ENCODE measurements around the gene TMEM125.

Gene TMEM125

GRCh38 chr1:43247256-43247921, 22.4 kb upstream of the TMEM125 start:
- DNase-seq (ENCODE audit: low spot score) = no peak

DNA sequence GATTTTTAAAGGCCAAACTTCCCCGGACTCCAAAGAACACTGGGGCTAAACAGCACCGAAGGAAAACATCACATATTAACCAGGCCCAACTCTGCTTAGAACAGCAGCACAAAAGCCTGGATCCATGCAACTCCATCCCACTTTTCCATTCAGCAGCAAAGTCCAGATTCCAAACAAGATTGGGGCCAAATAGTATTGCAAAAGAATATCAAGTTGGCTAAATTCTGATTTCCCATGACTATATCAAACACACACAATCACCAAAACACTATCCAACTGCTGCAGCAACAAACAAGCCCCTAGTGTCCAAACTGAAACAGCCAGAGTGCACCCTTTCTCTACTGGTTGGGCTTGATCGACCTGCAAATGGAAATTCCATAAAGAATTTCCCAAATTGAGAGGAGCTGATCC, 19.4 kb upstream of the TMEM125 start:
- DNase-seq (ENCODE audit: low spot score) = no peak

- no peak for DNase-seq (ENCODE audit: low spot score)
Measured at GRCh38 chr1:43251024-43251423, 18.8 kb upstream of the TMEM125 start.

- no peak for DNase-seq (ENCODE audit: low spot score)
Measured at GRCh38 chr1:43252225-43252624, 17.6 kb upstream of the TMEM125 start.

GRCh38 chr1:43253173-43253572, 16.6 kb upstream of the TMEM125 start:
- DNase-seq (ENCODE audit: low spot score) = no peak

DNA sequence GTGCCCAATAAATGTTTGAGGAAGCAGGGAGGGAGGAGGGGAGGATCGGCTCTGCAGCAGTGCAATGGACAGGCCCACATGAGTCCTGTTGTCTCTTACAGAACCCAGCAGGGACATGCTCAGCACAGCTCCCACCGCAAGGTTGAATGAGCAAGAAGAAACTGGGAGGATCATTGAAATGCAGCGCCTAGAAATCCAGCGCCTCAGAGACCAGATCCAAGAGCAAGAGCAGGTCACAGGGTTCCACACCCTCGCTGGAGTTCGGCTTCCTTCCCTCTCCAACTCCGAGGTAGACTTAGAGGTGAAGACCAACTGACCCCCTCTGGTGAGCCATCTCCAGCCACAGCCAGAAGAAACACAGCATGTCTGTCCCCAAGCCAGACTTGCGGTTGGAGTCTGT, 15.9 kb upstream of the TMEM125 start:
- no peak for DNase-seq (ENCODE audit: low spot score)

DNA sequence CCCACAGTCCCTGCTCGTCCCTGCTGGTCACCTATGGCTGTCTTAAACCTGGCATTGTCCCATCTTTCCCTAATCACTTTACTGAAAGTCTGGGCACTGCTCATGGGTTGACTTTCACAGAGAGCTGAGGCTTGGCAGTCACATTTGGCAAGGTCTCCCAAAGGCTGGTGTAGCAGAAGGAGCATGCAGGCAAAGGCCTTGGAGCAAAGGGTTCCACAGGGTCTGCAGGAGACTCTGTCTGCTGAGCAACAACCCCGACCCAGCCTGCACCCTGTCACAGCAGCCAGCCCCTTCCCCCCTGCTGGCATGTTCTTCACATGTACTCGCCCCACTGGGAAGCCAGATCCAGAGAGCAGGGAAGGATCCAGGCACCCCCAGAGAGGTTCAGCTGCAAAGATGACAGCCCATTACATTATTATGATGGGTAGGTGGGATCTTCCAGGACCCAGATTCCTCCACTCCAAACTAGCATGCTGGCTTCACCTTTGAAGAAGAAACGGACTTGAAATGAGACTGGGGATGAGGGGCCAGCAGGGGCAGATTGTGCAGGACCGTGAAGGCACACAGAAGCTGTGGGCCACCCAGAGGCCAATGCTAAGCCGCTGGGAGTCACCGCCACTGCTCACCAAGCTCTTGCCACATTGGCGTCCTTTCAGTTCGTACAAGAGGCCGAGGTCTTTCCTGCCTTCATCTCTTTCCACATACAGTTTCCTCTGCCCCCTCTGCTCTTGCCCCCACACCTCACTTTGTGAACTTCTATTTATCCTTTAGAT, 14.2 kb upstream of the TMEM125 start:
- DNase-seq (ENCODE audit: low spot score) = no peak

- DNase-seq (ENCODE audit: low spot score) = no peak
Measured at GRCh38 chr1:43256675-43257570, 12.9 kb upstream of the TMEM125 start.

DNA sequence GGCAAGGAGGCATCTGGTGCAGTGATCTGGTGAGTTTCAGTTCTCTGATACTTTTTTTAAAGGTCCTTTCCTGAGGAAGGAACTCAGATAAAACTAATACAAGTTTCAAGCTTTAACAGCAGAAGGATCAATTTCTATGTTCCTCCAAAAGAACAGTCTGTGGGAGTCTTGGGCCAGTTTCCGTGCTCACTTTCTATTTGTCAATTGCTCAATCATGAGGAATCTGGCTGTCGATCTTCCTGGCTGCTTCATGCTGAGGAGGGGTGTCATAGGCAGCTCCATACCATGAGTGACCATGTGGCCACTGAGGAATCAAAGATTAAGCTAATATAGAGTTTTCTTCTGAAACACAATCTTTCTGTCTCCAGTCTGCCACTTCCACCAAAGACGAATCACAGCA, 11.4 kb upstream of the TMEM125 start:
- no peak for DNase-seq (ENCODE audit: low spot score)

DNA sequence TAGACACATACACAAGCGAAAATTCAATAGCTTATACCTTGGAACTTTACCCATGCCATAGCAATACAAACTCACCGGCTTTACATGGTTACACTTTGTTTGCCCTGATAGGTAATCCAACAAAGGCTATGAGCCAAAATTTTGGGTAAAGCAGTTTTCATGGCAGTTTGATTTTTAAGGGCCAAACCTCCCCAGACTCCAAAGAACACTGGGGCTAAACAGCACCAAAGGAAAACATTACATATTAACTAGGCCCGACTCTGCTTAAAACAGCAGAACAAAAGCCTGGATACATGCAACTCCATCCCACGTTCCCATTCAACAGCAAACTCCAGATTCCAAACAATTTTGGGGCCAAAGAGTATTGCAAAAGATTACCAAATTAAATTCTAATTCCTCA, 4.4 kb upstream of the TMEM125 start:
- no peak for DNase-seq (ENCODE audit: low spot score)

GRCh38 chr1:43266881-43267280, 2.9 kb upstream of the TMEM125 start:
- DNase-seq (ENCODE audit: low spot score) = no peak

- no peak for DNase-seq (ENCODE audit: low spot score)
Measured at GRCh38 chr1:43267291-43267805, 2.4 kb upstream of the TMEM125 start.

GRCh38 chr1:43267818-43268425, 1.9 kb upstream of the TMEM125 start:
- DNase-seq (ENCODE audit: low spot score) = no peak

GRCh38 chr1:43270421-43271095, 775 bp downstream of the TMEM125 start:
- no peak for DNase-seq (ENCODE audit: low spot score)

DNA sequence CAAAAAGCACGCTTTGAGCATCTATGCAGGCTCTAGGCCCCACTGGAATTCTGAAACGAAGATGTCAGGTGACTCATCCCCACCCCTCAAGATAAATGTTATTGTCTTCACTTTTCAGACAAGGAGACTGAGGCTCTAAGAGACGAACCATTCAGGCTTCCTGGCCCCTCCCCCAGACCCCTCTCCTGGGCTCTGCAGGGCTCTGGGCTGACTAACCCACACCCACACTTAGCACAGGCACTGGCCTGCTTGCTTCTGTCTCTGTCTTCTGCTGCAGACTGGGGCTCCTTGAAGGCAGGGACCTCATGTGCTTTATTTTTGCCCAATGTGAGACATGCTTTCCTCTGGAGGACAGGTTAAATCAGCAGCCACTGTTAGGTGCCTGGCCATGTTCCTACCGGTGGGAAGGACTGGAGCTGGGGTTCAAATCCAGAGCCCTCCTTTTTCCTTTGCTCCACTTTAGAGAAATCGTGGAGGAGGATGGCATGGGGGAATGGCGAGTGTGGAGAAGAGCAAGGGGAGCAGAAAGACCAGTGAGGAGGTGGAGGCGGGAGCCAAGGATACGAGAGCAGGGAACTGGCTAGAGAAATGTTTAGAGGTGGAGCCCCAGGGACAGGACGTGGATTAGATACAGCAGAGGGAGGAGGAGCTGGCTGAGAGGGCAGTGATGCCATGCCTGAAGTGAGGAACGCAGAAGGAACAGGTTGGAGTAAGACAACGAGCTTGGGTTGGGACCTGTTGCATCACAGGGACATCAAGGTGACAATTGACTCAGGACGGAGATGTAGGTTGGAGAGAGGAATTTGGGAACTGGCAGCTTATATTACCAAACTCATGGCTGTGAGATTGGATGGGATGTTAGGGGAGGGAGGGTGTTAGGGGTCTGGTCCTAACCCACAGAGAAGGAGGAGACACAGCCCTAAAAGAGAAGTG, 1.7 kb downstream of the TMEM125 start:
- no peak for DNase-seq (ENCODE audit: low spot score)

DNA sequence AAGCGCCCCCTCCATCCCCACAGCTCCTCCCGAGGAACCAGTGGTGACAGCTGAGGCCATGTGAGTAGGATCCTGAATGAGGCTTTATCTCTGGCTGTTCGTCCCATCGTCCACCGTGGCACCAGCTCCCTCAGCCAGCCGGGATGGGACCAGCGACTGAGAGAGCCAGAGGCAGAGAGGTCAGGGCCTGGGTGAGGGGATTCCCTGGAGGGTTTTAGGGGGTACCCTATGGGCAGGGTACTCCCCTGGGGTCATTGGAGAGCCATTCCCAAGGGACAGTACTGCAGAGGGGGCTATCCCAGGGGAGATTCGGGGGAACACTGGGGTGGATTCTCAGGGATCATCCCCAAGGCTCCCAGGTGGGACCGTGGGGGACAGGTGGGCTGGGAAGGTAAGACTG, 2.4 kb downstream of the TMEM125 start:
- DNase-seq (ENCODE audit: low spot score) = no peak

DNA sequence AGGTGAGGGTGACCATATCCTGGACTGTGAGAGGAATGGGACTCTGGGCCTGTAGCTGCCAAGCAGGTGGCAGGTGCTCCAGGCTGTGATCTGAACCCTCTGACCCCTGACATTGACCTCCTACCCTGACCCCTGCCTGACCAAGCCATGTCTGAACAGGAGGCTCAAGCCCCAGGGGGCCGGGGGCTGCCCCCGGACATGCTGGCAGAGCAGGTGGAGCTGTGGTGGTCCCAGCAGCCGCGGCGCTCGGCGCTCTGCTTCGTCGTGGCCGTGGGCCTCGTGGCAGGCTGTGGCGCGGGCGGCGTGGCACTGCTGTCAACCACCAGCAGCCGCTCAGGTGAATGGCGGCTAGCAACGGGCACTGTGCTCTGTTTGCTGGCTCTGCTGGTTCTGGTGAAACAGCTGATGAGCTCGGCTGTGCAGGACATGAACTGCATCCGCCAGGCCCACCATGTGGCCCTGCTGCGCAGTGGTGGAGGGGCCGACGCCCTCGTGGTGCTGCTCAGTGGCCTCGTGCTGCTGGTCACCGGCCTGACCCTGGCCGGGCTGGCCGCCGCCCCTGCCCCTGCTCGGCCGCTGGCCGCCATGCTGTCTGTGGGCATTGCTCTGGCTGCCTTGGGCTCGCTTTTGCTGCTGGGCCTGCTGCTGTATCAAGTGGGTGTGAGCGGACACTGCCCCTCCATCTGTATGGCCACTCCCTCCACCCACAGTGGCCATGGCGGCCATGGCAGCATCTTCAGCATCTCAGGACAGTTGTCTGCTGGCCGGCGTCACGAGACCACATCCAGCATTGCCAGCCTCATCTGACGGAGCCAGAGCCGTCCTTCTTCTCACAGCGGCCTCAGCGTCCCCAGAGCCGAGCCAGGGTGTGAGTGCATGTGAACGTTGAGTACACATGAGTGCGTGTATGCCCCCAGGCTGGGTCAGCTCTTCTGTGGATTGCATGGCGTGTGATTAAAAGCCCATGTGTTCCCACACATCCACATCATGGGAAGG, 3.1 kb downstream of the TMEM125 start:
- no peak for DNase-seq (ENCODE audit: low spot score)

DNA sequence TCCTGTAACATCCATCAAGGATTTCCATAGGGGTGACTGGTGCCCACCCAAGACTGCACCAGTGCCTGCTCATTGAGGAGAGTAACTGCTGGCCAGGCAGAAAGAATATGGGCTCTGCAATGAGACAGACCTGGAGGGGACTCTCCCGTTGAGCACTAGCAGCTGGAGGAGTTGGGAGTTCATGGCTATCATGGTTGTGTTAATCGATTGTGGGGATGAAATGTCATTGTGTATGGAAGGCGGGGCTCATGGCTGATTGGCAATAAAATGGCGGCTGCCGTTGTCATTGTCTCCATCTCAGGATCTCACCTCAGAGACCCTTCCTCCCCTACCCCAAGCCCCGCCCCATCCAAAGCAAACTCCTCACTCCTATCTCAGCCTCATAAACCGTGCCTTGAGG, 3.9 kb downstream of the TMEM125 start:
- DNase-seq (ENCODE audit: low spot score) = no peak

Data from CD4-positive, alpha-beta T cell treated with Interleukin-2 at 100 ng/mL for 4 hours (primary cell).